Muscle of leg (tissue), 11 donors: ENCODE data around the gene ALOX15B. TPM values are rescaled to one million over a fixed set of nuclear protein-coding genes. Genes with fewer than 3 reads are reported as not detected.

Experiments
- DNase-seq: peaks from one replicate; pipeline ENCODE4 v3.0.0; 2013
- H3K27ac ChIP-seq: one replicate; pipeline ENCODE4 v1.5.1; 2013; ENCODE audit warnings: mild to moderate bottlenecking, low read length, control low read depth
- H3K27me3 ChIP-seq: one replicate; pipeline ENCODE4 v1.6.1; 2013; ENCODE audit warnings: low read length; ENCODE audit not compliant: control insufficient read depth, insufficient read depth
- H3K36me3 ChIP-seq: one replicate; pipeline ENCODE4 v1.6.1; 2013; ENCODE audit warnings: low read length; ENCODE audit not compliant: control insufficient read depth, insufficient read depth
- H3K4me1 ChIP-seq: one replicate; pipeline ENCODE4 v1.6.1; 2013; ENCODE audit warnings: low read length; ENCODE audit not compliant: control insufficient read depth, insufficient read depth
- H3K4me3 ChIP-seq: one replicate; pipeline ENCODE4 v1.5.1; 2013; ENCODE audit warnings: low read length, control low read depth
- H3K9me3 ChIP-seq: replicated peaks from 2 replicates; pipeline ENCODE4 v1.6.1; 2013; ENCODE audit warnings: low read depth, low read length; ENCODE audit not compliant: control insufficient read depth
- WGBS: methylation state at CpG from one replicate; pipeline ENCODE4 v1.1.5; 2013; ENCODE audit warnings: missing lambda C conversion rate; ENCODE audit not compliant: insufficient coverage; 5-methylcytosine and 5-hydroxymethylcytosine counted together
- polyA plus RNA-seq, 8 donors: library from polyadenylated mRNA; unstranded; fragments of 120-200 nt; gene quantifications; one replicate each; pipeline versions ENCODE4 v1.2.1 to v1.2.3, GENCODE V29; 2013; ENCODE audit warnings: inconsistent platforms in 1 of 8, low replicate concordance in 1 of 8; ENCODE audit not compliant: insufficient read length in 8 of 8, insufficient read depth in 1 of 8
- total RNA-seq: library from RNA; stranded (reverse); fragments of 120-200 nt; gene quantifications from one replicate; pipeline ENCODE4 v1.2.4, GENCODE V29; 2013

Gene ALOX15B
- total and polyA plus RNA-seq, 9 donors, result 0.05 to 0.59 (median 0.31) TPM

DNA sequence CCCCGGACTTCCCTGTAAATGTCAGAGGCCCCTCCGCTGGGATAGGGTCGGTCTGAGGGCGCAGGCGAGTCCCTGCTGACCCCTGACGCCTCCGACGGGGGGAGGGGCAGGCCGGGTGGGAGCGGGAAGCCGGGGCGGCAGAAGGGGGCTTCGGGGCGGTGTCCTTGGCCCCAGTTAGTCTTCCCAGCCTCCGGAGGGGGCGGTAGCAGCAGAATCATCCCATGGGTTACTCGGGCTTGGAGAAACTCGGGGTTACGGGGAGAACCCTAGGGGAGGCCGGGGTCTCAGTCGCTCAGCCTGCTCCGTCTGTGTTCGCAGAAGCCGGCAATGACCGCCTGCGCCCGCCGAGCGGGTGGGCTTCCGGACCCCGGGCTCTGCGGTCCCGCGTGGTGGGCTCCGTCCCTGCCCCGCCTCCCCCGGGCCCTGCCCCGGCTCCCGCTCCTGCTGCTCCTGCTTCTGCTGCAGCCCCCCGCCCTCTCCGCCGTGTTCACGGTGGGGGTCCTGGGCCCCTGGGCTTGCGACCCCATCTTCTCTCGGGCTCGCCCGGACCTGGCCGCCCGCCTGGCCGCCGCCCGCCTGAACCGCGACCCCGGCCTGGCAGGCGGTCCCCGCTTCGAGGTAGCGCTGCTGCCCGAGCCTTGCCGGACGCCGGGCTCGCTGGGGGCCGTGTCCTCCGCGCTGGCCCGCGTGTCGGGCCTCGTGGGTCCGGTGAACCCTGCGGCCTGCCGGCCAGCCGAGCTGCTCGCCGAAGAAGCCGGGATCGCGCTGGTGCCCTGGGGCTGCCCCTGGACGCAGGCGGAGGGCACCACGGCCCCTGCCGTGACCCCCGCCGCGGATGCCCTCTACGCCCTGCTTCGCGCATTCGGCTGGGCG lies 35.9 kb upstream of the ALOX15B start:
- H3K4me3 ChIP-seq, result no peak overlapping the region
- no peaks in the 10 kb centered on the region for H3K9me3 ChIP-seq
- WGBS, result 1% methylated on average over 92 of the region's 92 CpGs
- H3K36me3 ChIP-seq, result no peaks in the 10 kb centered on the region
- peaks cover 72% of the 10 kb centered on the region for H3K27me3 ChIP-seq
- no peak for DNase-seq
- no peak overlapping the region for H3K27ac ChIP-seq
- peaks cover 15% of the 10 kb centered on the region for H3K4me1 ChIP-seq

DNA sequence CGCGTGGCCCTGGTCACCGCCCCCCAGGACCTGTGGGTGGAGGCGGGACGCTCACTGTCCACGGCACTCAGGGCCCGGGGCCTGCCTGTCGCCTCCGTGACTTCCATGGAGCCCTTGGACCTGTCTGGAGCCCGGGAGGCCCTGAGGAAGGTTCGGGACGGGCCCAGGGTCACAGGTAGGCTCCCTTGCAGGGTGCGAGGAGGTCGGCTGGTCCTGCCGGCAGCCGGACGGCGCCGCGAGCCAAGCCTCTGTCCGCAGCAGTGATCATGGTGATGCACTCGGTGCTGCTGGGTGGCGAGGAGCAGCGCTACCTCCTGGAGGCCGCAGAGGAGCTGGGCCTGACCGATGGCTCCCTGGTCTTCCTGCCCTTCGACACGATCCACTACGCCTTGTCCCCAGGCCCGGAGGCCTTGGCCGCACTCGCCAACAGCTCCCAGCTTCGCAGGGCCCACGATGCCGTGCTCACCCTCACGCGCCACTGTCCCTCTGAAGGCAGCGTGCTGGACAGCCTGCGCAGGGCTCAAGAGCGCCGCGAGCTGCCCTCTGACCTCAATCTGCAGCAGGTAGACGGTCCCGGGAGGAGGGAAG lies 35.2 kb upstream of the ALOX15B start:
- DNase-seq, result no peak
- Histone ChIP-seq H3K36me3 (no peaks in the 10 kb centered on the region), H3K4me1 (peaks cover 15% of the 10 kb centered on the region), H3K27ac (no peak overlapping the region), H3K9me3 (no peaks in the 10 kb centered on the region), H3K27me3 (peaks cover 68% of the 10 kb centered on the region), H3K4me3 (no peak overlapping the region)
- WGBS, result 20% methylated on average over 44 of the region's 44 CpGs

DNA sequence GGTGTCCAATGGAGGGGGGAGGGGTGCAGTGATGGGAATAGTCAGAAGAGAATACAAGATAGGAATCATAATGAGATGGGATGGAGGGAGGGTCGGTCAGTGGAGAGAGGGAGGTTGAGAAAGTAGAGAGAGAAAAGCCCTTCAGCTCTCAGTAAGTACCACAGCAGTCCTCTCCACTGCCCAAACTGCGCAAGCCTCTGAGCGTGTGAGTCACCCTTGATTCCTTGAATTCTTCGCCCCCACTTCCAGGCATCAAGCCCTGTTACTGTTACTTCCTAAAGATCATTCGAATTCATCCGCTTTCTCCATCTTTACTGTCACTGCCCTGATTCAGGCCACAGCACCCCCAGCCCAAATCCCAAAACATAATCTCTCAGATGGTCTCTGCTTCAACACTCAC lies 34.0 kb upstream of the ALOX15B start:
- H3K36me3 ChIP-seq, result no peaks in the 10 kb centered on the region
- no peaks in the 10 kb centered on the region for H3K9me3 ChIP-seq
- peaks cover 15% of the 10 kb centered on the region for H3K4me1 ChIP-seq
- DNase-seq, result no peak
- H3K4me3 ChIP-seq, result no peak overlapping the region
- peaks cover 67% of the 10 kb centered on the region for H3K27me3 ChIP-seq
- no peak overlapping the region for H3K27ac ChIP-seq
- 94% methylated on average over 5 of the region's 6 CpGs for WGBS

DNA sequence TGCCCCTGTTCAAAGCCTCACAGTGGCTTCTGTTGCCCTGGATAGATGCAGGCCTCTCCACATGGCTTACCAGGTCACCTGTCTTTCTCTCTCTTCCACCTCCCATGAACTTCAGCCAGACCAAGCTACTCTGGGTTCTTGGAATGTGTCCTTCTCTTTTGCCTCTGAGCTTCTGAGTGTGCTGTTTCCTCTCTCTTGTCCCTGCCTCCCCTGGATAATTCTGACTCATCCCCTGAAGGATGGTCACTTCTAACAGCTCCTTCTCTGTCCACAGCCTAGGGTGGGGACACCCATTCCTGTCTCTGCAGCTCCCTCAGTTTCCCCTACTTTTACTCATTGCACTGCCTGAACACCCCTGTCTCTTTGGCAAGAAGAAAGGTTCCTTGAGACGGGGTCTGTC lies 33.5 kb upstream of the ALOX15B start:
- Histone ChIP-seq H3K9me3 (no peaks in the 10 kb centered on the region), H3K27ac (no peak overlapping the region), H3K4me1 (peaks cover 15% of the 10 kb centered on the region), H3K27me3 (peaks cover 66% of the 10 kb centered on the region), H3K36me3 (no peaks in the 10 kb centered on the region), H3K4me3 (no peak overlapping the region)
- no peak for DNase-seq
- WGBS, result no CpG with 5 or more reads among the region's 1 CpG

DNA sequence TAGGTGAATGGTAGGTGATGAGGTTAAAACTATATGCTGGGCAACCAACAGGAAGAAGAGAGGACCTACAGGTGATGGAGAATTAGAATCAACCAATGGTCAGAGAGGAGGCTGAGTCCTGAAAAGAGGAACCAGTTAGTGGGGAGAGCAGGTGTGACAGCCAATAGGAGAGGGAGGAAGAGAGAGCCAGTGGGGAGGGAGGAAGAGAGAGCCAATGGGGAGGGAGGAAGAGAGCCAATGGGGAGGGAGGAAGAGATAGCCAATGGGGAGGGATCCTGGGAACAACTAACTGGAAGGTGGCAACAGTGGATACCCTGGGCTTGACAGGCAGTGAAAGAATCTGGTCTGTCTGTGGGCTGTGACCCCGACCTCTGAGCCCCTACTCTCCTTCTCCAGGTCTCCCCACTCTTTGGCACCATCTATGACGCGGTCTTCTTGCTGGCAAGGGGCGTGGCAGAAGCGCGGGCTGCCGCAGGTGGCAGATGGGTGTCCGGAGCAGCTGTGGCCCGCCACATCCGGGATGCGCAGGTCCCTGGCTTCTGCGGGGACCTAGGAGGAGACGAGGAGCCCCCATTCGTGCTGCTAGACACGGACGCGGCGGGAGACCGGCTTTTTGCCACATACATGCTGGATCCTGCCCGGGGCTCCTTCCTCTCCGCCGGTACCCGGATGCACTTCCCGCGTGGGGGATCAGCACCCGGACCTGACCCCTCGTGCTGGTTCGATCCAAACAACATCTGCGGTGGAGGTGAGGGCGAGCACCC lies 32.7 kb upstream of the ALOX15B start:
- Histone ChIP-seq H3K27me3 (peaks cover 59% of the 10 kb centered on the region), H3K4me1 (peaks cover 15% of the 10 kb centered on the region), H3K27ac (no peak overlapping the region), H3K9me3 (no peaks in the 10 kb centered on the region), H3K4me3 (no peak overlapping the region), H3K36me3 (no peaks in the 10 kb centered on the region)
- 91% methylated on average over 30 of the region's 30 CpGs for WGBS
- DNase-seq, result no peak

DNA sequence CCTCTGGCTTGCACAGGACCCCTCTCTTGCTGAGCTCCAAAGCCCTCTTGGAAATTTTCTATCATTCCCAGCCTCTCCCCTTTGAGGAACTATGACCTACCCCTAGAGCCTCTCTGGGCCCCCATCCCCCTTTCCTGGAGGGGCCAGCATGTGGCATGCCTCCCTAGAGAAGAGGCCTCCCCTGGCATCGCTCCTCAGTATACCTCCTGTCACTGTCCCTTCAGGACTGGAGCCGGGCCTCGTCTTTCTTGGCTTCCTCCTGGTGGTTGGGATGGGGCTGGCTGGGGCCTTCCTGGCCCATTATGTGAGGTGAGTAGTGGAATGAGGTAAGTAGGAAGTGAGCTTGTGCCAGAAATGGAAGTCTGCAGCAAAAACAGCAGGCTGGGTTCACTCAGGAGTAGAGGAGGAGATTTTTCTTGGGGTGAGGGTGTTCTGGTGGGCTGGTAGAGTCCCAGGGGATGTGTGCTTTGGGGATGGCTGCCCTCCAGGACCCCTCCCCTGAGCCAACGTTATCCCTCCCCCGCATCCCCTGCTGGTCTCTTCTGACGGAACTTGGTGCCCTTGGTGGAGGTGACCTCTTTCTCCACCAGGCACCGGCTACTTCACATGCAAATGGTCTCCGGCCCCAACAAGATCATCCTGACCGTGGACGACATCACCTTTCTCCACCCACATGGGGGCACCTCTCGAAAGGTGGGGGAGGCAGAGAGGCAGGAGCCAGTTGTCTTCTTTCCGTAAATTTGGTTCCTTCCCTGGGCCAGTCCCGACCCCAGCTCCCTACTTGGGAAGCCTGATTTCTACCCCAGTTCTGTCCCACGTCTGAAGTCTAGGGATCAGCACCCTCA lies 31.8 kb upstream of the ALOX15B start:
- Histone ChIP-seq H3K4me3 (no peak overlapping the region), H3K4me1 (peaks cover 13% of the 10 kb centered on the region), H3K36me3 (no peaks in the 10 kb centered on the region), H3K27me3 (peaks cover 59% of the 10 kb centered on the region), H3K27ac (no peak overlapping the region), H3K9me3 (no peaks in the 10 kb centered on the region)
- DNase-seq, result no peak
- 44% methylated on average over 5 of the region's 14 CpGs for WGBS

DNA sequence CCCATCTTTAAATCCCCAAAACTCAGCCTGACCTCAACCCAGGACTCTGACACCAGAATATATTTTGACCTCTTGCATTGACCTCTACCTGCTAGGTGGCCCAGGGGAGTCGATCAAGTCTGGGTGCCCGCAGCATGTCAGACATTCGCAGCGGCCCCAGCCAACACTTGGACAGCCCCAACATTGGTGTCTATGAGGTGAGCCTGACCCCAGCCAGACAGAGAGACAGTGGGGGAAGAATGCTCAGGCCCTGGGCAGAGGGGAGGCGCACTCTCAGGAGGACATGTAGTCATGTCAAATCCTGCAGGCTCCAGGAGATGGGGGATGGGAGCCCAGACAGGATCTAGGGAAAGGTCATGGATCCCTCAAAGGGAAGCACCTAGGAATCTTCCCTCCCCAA lies 31.0 kb upstream of the ALOX15B start:
- Histone ChIP-seq H3K27ac (no peak overlapping the region), H3K4me3 (no peak overlapping the region), H3K27me3 (peaks cover 59% of the 10 kb centered on the region), H3K36me3 (no peaks in the 10 kb centered on the region), H3K4me1 (peaks cover 5% of the 10 kb centered on the region), H3K9me3 (no peaks in the 10 kb centered on the region)
- 91% methylated on average over 5 of the region's 5 CpGs for WGBS
- DNase-seq, result no peak

DNA sequence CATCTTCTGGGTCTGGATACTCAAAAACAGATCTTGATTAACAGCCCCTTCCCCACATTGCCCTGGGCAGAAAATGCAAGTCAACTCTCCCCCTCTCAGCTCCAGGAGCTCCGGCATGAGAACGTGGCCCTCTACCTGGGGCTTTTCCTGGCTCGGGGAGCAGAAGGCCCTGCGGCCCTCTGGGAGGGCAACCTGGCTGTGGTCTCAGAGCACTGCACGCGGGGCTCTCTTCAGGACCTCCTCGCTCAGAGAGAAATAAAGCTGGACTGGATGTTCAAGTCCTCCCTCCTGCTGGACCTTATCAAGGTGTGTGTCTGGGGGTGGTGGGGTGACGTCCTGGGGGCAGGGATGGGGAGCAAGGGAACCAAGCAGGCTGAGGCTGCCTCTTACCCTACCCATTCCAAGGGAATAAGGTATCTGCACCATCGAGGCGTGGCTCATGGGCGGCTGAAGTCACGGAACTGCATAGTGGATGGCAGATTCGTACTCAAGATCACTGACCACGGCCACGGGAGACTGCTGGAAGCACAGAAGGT lies 26.7 kb upstream of the ALOX15B start:
- no peaks in the 10 kb centered on the region for H3K9me3 ChIP-seq
- H3K27ac ChIP-seq, result no peak overlapping the region
- no peak overlapping the region for H3K4me3 ChIP-seq
- H3K36me3 ChIP-seq, result no peaks in the 10 kb centered on the region
- DNase-seq, result no peak
- peaks cover 57% of the 10 kb centered on the region for H3K27me3 ChIP-seq
- 79% methylated on average over 11 of the region's 15 CpGs for WGBS
- peaks cover 15% of the 10 kb centered on the region for H3K4me1 ChIP-seq

DNA sequence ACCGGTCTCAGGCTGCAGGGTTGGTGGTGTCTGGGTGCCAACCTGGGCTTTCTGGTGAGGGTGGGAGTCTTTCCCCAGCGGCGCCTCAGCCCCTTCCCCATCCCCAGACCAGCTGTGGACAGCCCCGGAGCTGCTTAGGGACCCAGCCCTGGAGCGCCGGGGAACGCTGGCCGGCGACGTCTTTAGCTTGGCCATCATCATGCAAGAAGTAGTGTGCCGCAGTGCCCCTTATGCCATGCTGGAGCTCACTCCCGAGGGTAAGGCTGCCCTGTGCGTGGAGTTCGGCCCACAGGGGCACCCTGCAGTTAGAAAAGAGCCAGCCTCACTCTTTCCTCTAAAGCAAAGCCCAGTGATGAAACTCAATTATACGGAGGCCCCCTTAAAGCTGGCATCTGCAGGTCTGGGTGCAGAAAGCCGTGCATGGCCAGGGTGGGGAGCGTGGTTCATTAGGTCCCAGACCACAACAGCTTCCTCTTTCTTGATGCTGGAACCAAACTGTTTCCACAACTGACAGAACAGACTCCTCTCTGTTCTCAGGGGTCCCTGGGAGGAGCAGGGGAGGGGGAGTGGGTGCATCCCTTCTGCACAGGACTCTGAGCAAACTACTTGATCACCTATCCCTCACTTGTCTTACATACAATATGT lies 25.7 kb upstream of the ALOX15B start:
- Histone ChIP-seq H3K27ac (no peak overlapping the region), H3K4me1 (peaks cover 16% of the 10 kb centered on the region), H3K36me3 (no peaks in the 10 kb centered on the region), H3K9me3 (no peaks in the 10 kb centered on the region), H3K27me3 (peaks cover 65% of the 10 kb centered on the region), H3K4me3 (no peak overlapping the region)
- 80% methylated on average over 13 of the region's 17 CpGs for WGBS
- no peak for DNase-seq
